GM12891 (cell line): ENCODE data around the gene S100A8.
A peak's percentile ranks its signal among the peaks of the same experiment; 100 is the strongest.

Experiments used
- PAX5 ChIP-seq: IDR thresholded peaks from 2 replicates; pipeline ENCODE4 v1.6.1; 2011; ENCODE audit warnings: low read length, moderate library complexity, mild to moderate bottlenecking; ENCODE audit not compliant: insufficient read depth, severe bottlenecking
- POLR2A ChIP-seq: IDR thresholded peaks from 2 replicates; pipeline ENCODE4 v1.6.1; 2011; ENCODE audit warnings: low read depth, low read length, control low read depth
- POLR2AphosphoS5 ChIP-seq: IDR thresholded peaks from 2 replicates; pipeline ENCODE4 v1.6.1; 2011; ENCODE audit warnings: low read depth, low read length, control low read depth
- POU2F2 ChIP-seq: IDR thresholded peaks from 2 replicates; pipeline ENCODE4 v1.6.1; 2011; ENCODE audit warnings: low read depth, mild to moderate bottlenecking, control low read depth, low read length, moderate library complexity
- SPI1 ChIP-seq: IDR thresholded peaks from 2 replicates; pipeline ENCODE4 v1.6.1; 2011; ENCODE audit warnings: low read depth, low read length, control low read depth
- TAF1 ChIP-seq: IDR thresholded peaks from 2 replicates; pipeline ENCODE4 v1.6.1; 2011; ENCODE audit warnings: low read depth, low read length, control low read depth

- TF ChIP-seq POLR2A: no peak
- no peak for TF ChIP-seq POLR2AphosphoS5
- no peak for TF ChIP-seq TAF1
- TF ChIP-seq POU2F2: no peak
- peak; percentile 68; the same call in 1 of the 2 replicates for TF ChIP-seq SPI1
- TF ChIP-seq PAX5: no peak
Observed at GRCh38 chr1:153344718-153345025, 46.2 kb downstream of the S100A8 start.
